HG03135 (cell line): ENCODE measurements around the gene RAPSN.

Experiments
- ATAC-seq: cut with Tn5 transposase; IDR thresholded peaks from one replicate; pipeline ENCODE4 v1.9.1; 2021; ENCODE audit warnings: mild to moderate bottlenecking, moderate library complexity; ENCODE audit not compliant: unreplicated experiment

Gene RAPSN

GRCh38 chr11:47435687-47436086, 13.2 kb downstream of the RAPSN start:
- ATAC-seq, result no peak

DNA sequence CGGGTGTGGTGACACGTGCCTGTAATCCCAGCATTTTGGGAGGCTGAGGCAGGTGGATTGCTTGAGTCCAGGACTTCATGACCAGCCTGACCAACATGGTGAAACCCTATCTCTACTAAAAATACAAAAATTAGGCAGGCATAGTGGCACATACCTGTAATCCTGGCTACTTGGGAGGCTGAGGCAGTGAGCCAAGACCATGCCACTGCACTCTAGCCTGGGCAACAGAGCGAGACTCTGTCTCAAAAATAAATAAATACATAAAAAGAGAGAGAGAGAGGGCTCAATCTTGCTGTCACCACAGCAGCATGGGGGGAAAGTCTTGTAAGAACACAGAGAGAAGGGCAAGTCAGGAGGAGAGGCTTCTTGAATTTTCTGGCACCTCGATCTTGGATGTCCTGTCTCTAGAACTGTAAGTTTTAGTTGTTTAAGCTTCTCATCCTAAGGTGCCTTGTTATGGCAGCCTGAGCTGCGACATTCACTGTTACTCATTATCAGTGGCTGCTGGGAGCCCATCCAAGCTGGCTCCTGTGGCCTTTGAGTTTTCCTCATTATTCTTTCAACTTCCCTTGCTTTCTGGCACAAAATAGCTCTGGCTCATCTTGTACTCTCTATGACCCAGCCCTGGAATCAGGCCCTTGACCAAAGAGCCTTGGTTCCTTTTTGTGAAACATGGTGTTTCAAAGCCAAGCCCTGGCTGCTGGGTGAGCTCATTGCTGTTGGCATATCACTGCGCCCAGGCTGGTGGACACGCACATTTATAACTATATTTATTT, 14.7 kb downstream of the RAPSN start:
- no peak for ATAC-seq

GRCh38 chr11:47433157-47433556, 15.8 kb downstream of the RAPSN start:
- no peak for ATAC-seq

DNA sequence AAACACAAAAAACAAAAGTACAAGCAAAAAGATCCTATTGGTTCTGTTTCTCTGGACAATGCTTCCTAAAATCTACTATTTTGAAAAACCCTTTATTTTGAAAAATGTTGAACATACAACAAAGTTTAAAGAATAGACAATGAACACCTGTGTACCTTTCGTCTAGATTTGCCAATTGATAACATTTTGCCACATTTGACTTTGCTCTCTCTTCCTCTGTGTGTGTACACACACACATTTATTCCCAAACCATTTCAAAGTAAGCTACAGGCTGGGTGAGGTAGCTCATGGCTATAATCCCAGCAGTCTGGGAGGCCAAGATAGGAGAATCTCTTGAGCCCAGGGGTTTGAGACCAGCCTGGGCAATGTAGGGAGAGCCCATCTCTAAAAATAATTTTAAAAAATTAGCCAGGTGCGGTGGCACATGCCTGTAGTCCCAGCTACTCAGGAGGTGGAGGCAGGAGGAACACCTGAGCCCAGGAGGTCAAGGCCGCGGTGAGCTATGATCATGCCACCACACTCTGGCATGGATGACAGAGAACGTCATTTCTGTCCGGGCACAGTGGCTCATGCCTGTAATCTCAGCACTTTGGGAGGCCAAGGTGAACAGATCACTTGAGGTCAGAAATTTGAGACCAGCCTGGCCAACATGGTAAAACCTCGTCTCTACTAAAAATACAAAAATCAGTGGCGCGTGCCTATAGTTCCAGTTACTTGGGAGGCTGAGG, 17.4 kb downstream of the RAPSN start:
- ATAC-seq, result no peak

- ATAC-seq, result no peak
These were observed 18.4 kb downstream of the RAPSN start for GRCh38 chr11:47430524-47430923.

DNA sequence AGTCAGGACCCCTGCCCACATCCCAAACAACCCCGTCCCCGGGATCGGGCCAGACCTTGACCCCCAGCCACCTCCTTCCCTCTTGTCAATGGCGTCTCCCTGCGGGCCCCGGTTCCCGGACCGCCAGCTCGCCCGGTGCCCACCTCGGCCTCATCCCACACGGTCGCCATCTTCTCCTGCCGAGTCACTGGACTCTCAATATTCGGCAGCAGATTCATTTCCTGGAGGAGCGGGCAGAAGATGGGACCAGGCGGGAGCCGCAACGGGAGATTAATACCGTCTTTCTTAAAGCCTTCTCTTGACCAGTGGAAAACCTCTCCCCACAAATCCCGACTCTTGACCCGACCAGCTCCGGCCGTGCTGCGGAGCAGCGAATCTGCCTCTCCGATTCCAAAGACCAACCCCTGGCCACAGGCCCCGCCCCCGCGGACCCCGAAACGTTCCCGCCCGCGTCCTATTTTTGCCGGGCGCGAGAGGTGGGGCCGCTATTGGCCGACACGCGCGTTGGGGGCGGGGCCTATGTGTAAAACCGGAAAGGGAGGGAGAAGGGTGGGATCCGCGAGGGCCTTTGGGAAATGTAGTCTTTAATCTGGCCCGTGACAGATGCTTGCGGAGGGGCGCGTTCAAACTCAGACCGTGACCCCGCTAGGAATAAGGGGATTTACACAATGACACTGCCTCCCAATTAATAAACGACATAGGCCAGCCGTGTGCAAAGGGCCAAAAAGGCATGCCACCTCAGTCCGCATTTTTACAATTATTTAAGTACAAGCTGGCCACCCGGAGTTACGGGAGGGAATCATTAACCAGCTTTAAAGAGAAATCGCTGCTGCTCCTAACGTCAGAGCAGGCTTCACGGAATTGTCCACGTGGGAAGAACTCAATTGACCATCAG, 22.6 kb downstream of the RAPSN start, which contains the start of gene PSMC3:
PSMC3 (minus strand) TSS at position 378 of the 895 bp plus-strand sequence; CDS start at position 218, 160 bp downstream.
- peak; percentile 93 for ATAC-seq

- ATAC-seq, result no peak
These were observed 23.3 kb downstream of the RAPSN start for GRCh38 chr11:47425611-47426010.

- ATAC-seq, result no peak
These were observed 30.3 kb downstream of the RAPSN start for GRCh38 chr11:47418454-47419259.

DNA sequence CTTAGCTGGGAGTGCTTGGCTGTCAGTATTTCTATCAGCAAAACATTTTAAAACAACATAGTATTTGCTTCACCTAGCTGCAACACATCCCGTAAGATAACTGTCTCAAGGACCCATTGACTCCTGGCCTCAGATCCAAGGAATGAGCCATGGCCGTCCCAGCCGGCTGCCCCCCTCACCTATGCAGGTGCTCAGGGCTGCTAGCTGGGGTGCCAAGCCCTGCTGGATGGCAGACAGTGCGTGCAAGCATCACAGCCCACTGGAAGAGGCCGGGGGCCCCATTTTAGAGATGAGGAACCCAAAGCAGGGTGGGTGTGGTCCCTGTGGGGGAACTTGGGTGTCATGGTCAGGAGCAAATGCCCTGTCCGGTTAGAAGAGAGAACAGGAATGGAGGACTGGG, 31.2 kb downstream of the RAPSN start:
- no peak for ATAC-seq

- ATAC-seq, result no peak
These were observed 32.9 kb downstream of the RAPSN start for GRCh38 chr11:47415949-47416472.

GRCh38 chr11:47415091-47415854, 33.7 kb downstream of the RAPSN start:
- no peak for ATAC-seq

DNA sequence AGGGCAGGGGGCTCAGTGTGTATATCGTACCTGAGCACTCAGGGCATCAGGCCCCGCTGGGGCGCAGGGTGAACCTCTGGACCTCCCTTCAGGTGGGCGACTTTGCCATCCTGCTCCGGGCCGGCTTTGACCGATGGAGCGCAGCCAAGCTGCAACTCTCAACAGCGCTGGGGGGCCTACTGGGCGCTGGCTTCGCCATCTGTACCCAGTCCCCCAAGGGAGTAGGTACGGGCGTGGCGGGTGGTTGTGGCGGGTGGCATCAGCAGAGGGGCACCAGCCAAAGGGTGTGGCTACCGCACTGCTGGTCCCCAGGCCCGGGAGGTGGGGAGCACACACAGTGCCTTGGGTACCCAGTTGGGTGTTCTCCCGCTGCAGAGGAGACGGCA, 34.3 kb downstream of the RAPSN start:
- no peak for ATAC-seq

GRCh38 chr11:47413908-47414684, 34.8 kb downstream of the RAPSN start:
- no peak for ATAC-seq

DNA sequence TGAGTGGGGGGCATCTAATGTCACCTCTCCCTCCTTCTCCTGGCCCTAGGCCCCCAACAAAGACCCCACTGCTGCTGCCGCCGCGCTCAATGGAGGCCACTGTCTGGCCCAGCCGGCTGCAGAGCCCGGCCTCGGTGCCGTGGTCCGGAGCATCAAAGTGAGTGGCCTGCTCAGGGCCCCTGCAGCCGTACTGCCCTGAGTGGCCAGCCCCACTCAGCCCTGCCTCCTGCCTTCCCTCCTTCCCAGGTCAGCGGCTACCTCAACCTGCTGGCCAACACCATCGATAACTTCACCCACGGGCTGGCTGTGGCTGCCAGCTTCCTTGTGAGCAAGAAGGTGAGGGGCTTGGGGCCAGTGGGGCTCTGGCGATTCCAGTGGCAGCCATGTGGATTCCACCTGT, 35.6 kb downstream of the RAPSN start:
- ATAC-seq, result no peak

DNA sequence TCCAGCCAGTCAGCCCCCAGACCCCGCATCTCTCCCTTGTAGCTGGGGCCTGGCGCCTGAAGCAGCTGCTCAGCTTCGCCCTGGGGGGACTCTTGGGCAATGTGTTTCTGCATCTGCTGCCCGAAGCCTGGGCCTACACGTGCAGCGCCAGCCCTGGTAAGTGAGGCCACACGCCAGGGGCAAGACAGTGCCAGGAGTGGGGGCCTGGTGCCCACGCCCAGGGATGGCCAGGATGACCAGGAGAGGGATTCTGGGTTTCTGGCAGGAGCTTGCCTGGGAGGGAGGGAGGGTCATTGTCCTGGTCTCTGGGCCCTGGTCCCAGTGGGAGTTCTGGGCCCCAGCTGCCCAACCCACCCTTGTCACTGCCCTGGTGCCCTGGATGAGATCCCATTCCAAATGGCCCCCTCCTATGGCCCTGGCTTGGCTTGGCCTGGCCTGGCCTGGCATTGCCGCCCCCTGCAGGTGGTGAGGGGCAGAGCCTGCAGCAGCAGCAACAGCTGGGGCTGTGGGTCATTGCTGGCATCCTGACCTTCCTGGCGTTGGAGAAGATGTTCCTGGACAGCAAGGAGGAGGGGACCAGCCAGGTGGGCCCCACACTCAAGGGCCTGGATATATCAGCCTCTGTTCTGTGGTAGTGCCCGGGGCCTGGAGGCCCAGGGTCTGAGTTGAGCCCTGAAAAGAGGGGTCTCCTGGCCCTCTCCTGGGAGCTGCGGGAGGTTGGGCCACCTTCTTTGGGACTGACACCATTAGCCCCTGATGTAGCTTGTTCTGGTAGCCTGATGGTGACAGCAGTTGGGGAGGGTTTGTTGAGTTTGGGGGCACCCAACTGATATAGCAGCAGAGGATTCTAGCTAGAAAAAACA, 36.8 kb downstream of the RAPSN start:
- no peak for ATAC-seq

- no peak for ATAC-seq
These were observed 38.3 kb downstream of the RAPSN start for GRCh38 chr11:47410370-47411264.
